Neutrophil (primary cell): ENCODE measurements around the gene HAUS3.

Source experiments
- H3K27ac ChIP-seq: fragments of 200-600 bp; sonication (generic); 2 replicates; pipeline ENCODE4 v1.5.1; 2016; ENCODE audit warnings: mild to moderate bottlenecking, moderate library complexity
- H3K27me3 ChIP-seq: fragments of 200-600 bp; sonication (generic); 2 replicates; pipeline ENCODE4 v1.6.0; 2016; ENCODE audit warnings: mild to moderate bottlenecking
- H3K36me3 ChIP-seq: fragments of 200-600 bp; sonication (generic); 2 replicates; pipeline ENCODE4 v1.5.1; 2017
- H3K4me1 ChIP-seq, 2 experiments: fragments of 200-600 bp in 1 of 2; sonication (generic) in 1 of 2; 1 replicate in 1 of 2; 2 replicates in 1 of 2; pipeline versions ENCODE4 v1.5.1 to v1.6.1; 2013 to 2016; ENCODE audit warnings: low read depth in 1 of 2, low read length in 1 of 2, mild to moderate bottlenecking in 1 of 2, moderate library complexity in 1 of 2; ENCODE audit not compliant: control insufficient read depth in 1 of 2, insufficient read depth in 1 of 2
- H3K4me3 ChIP-seq, 2 experiments: fragments of 200-600 bp in 1 of 2; sonication (generic) in 1 of 2; 1 replicate in 1 of 2; 2 replicates in 1 of 2; pipeline ENCODE4 v1.5.1; 2013 to 2016; ENCODE audit warnings: low read depth in 1 of 2, low read length in 1 of 2, mild to moderate bottlenecking in 1 of 2, moderate library complexity in 1 of 2
- H3K9me3 ChIP-seq: fragments of 200-600 bp; sonication (generic); 2 replicates; pipeline ENCODE4 v1.5.1; 2016
- TF ChIP-seq, protein P1 (sequence below): fragments of 200-600 bp; sonication (generic); IDR thresholded peaks from 2 replicates; pipeline ENCODE4 v1.5.1; 2016; ENCODE audit warnings: antibody characterized with exemption

HAUS3 gene

DNA sequence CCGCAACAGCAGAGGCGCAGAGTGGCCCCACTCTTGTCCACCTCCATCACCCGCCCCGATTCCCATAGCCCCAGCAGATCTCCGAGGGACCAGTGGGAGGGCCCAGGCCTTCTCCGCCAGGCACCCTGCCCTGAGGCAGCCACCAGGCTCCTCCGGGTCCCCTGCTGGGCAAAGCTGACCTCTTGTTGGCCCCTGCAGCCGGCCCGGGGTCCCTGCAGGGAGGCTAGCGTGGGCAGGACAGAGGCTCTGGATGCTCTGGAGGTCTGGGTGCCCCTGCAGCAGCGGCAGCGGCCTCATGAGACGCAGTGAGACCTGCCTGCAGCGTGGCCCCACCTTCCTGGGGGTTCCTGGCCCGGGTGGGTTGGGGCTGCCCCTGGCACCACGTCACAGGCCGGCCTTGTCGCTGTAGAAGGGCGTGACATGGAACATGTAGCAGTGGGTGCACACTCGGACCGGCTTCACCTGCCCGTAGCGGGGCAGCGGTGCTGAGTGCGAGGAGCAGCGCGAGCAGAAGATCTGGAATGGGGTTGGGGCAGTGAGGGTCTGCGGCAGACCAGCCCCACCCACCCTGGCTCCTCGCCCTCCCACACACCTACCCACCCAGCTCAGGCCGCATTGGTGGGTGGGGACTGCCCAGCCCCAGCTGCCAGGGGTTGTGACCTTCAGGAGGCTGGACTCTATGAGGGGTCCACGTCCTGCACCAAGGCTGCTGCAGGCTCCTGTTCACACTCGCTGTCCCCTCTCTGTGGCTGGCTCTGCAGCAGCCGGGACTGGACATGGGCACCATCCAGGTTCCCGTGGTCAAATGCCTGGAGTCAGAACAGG lies 28.6 kb upstream of the HAUS3 start:
- Histone ChIP-seq H3K4me3 (no peak overlapping the region), H3K27ac (no peak overlapping the region), H3K36me3 (no peaks in the 10 kb centered on the region), H3K27me3 (no peaks in the 10 kb centered on the region), H3K4me1 (no peaks in the 10 kb centered on the region), H3K9me3 (no peaks in the 10 kb centered on the region)
- TF ChIP-seq, protein P1, sequence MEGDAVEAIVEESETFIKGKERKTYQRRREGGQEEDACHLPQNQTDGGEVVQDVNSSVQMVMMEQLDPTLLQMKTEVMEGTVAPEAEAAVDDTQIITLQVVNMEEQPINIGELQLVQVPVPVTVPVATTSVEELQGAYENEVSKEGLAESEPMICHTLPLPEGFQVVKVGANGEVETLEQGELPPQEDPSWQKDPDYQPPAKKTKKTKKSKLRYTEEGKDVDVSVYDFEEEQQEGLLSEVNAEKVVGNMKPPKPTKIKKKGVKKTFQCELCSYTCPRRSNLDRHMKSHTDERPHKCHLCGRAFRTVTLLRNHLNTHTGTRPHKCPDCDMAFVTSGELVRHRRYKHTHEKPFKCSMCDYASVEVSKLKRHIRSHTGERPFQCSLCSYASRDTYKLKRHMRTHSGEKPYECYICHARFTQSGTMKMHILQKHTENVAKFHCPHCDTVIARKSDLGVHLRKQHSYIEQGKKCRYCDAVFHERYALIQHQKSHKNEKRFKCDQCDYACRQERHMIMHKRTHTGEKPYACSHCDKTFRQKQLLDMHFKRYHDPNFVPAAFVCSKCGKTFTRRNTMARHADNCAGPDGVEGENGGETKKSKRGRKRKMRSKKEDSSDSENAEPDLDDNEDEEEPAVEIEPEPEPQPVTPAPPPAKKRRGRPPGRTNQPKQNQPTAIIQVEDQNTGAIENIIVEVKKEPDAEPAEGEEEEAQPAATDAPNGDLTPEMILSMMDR, result no peak

DNA sequence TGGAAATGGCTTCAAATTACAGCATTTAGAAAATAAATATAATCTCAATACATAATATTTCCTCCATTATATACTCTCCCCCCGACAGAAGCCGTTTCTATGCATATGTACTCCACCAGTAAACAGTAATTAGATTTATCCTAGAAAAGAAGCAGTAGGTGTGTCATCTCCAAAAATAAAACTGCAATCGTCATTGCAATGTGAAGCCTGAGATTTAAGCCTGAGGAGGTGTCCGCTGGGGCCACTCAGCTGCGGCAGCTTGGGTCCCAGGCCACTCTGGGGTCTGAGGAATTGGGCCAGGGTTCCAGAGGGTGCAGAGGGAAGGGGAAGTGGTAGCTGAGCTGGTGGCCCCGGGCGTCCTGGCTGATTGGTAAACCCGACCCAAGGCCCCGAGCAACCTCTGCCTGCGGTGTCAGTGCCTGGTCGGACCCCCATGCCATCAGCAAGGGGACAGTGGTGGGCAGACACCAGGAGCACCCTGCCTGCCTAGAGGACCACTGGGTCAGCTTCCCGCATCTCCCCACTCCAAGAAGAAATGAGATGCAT lies 27.8 kb upstream of the HAUS3 start:
- TF ChIP-seq, protein P1, result no peak
- no peak overlapping the region for H3K27ac ChIP-seq

DNA sequence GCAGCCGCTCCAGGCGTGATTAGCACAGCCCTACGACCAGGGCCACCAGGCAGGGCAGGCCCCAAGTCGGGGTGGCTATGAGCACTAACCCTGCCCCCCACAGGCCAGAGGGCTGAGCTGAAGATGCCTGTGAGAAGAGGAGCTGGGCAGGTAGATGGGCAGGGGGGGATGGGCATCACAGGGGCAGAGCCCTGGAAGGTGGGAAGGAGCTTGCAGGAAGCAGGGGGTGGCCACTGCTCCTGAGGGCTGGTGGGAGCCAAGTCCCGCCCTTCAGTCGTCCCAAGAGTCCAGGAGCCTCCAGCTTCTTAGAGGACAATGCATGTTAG lies 27.2 kb upstream of the HAUS3 start:
- Histone ChIP-seq H3K4me1 (no peaks in the 10 kb centered on the region), H3K4me3 (no peak overlapping the region)

More for the DNA sequence above, 27.8 kb upstream of the HAUS3 start:
- Histone ChIP-seq H3K4me1 (no peaks in the 10 kb centered on the region), H3K9me3 (no peaks in the 10 kb centered on the region), H3K36me3 (no peaks in the 10 kb centered on the region), H3K4me3 (no peak overlapping the region), H3K27me3 (no peaks in the 10 kb centered on the region)

DNA sequence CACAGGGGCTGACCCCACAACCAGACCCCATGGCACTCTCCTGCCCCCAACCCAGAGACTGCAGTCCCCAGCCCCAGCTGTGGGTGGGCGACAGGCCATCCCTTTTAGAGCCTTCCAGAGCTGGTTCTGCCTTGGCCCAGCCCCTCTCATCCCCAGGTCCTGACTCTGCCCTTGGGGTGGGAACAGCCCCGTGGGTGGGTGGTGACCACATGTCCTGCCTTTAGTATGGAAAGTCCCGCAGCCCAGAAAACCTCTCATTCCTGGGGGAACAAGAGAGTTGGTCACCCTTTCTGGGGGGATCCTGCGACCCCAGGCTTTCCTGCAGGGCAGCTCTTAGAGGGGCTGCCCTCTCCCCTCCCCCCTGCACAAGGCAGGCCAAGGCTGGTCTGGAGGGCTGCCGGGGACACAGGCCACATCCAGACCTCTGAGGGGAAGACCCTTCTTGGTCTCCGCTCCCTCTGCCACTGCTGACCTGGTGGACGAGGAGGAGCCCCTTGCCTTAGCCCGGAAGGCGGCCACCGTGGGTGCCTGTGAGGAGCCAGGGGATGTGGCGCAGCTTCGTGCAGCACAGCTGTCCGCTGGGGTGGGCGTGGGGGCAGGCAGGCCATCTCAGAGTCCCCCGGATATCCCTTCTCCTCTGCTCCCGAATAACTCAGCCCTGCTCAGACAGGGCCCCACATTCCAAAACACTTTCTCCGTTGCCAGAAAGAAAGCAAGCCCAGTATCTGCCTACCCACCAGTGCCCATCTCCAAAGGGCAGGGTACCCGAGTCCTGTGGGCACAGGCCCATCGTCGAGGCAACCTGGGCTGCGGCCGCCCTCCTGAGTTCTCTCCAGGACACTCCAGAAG lies 26.7 kb upstream of the HAUS3 start:
- Histone ChIP-seq H3K4me3 (no peak overlapping the region), H3K4me1 (no peaks in the 10 kb centered on the region), H3K27me3 (no peaks in the 10 kb centered on the region), H3K27ac (no peak overlapping the region), H3K9me3 (no peaks in the 10 kb centered on the region), H3K36me3 (no peaks in the 10 kb centered on the region)
- TF ChIP-seq, protein P1, result no peak

More for the DNA sequence above, 27.2 kb upstream of the HAUS3 start:
- Histone ChIP-seq H3K27me3 (no peaks in the 10 kb centered on the region), H3K9me3 (no peaks in the 10 kb centered on the region), H3K36me3 (no peaks in the 10 kb centered on the region), H3K27ac (no peak overlapping the region)
- TF ChIP-seq, protein P1, result no peak

DNA sequence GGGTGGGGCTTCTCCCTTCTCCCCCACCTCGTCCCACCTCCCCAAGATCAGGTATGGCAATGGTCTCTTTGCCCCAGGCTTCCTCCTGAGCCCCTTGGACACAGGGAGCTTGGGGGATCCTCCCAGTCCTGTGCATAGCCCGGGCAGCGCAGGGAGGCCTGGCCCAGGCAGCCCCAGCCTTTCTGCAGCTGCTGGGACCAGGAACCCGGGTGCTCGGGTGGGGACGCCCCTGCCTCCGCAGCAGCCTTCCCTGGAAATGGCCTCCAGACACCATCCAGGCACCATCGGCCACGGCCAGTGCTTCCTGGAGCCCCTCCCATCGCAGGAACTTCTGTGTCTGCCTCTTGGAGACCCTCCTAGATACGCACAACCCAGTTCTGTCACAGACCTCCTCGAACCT lies 25.9 kb upstream of the HAUS3 start:
- Histone ChIP-seq H3K27ac (no peak overlapping the region), H3K27me3 (no peaks in the 10 kb centered on the region), H3K4me3 (no peak overlapping the region), H3K36me3 (no peaks in the 10 kb centered on the region), H3K4me1 (peaks cover 3 to 6% of the 10 kb centered on the region in 2 experiments), H3K9me3 (no peaks in the 10 kb centered on the region)
- TF ChIP-seq, protein P1, result no peak
